ENCODE data around the gene ZNF644.

The ZNF644 gene

GRCh38 chr1:90989302-90989701, 32.5 kb downstream of the ZNF644 start:
- no peak overlapping the region for H3K4me3 ChIP-seq (ENCODE audit: low read depth, low read length)

GRCh38 chr1:90987841-90988240, 34.0 kb downstream of the ZNF644 start:
- H3K4me3 ChIP-seq (ENCODE audit: low read depth, low read length): no peak overlapping the region

DNA sequence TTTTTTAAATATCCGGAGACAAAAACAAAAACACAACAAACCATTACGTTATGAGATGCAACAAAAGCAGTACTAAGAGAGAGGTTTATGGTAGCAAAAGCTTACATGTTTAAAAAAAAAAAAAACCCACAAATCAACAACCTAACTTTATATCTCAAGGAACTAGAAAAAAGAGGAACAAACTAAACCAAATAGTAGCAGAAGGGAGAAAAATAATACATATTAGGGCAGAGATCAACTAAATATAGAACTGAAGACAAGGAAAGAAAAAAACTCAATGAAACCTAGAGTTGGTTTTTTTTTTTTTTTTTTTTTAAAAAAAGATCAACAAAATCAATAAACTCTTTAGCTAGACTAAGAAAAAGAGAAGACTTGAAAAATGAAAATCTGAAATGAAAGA, 34.9 kb downstream of the ZNF644 start:
- no peak overlapping the region for H3K4me3 ChIP-seq (ENCODE audit: low read depth, low read length)

DNA sequence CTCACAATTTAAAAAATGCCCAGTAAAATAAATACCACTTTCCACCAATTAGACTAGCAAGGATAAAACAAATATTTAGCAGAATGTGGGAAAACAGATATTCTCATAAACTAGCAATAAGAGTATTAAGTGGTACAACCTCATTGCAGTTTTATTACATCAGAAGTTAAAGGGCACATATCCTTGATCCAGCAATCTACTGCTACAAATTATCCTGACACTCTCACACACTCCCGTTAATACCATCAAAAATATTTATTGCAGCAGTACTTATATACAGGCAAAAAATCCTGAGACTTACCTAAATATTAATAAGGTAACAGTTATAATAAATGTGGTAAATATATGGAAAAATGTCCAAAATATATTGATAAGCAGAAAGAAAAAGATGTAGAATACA, 44.3 kb downstream of the ZNF644 start:
- no peak overlapping the region for H3K4me3 ChIP-seq (ENCODE audit: low read depth, low read length)

GRCh38 chr1:90973897-90974798, 47.7 kb downstream of the ZNF644 start:
- no peak overlapping the region for H3K4me3 ChIP-seq (ENCODE audit: low read depth, low read length)

GRCh38 chr1:90970208-90970607, 51.6 kb downstream of the ZNF644 start:
- no peak overlapping the region for H3K4me3 ChIP-seq (ENCODE audit: low read depth, low read length)

- H3K4me3 ChIP-seq (ENCODE audit: low read depth, low read length): no peak overlapping the region
Observed at GRCh38 chr1:90969241-90969640, 52.6 kb downstream of the ZNF644 start.

DNA sequence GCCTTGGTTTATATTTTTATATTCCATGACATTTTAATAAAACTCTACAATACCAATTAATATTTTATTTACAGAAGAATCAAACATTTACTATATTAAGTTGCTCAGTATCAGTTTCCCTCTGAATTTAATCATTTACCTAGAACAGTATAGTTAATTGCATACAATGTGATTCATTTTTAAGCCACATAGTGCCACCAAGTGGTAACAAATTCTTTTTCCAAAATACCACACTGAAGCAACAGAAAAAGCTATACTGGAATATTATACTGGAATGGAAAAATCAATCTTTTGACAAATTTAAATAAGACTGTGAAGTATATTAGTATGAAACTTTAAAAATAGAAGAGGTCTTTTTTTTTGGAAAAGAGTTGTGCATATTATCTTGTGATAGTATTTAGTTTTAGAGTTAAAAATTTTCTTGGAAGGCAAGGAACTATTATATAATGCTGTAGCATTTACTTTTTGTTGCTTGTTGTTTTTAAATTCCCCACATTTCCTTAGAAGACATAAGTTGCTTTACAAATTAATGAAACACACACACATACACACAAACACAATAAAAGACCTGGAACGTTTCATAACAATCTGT, 57.3 kb downstream of the ZNF644 start:
- no peak overlapping the region for H3K4me3 ChIP-seq (ENCODE audit: low read depth, low read length)

DNA sequence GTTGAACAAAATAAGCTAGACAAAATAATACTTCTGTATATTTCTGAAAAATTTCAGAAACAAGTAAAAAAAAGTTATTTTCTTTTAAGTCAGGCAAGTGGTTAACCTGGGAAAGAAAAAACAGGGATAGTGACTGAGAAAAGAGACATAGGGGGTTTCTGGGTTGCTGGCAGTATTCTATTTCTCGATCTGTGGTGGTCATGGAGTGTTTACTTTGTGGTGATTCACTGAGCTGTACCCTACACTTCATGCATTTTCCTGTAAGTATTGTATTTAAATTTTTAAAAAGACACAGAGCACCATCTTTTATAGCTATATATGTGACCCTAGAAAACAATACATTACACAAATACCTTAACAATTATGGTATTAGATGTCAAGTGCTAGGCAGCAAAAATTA, 58.2 kb downstream of the ZNF644 start:
- H3K4me3 ChIP-seq (ENCODE audit: low read depth, low read length): no peak overlapping the region

- H3K4me3 ChIP-seq (ENCODE audit: low read depth, low read length): no peak overlapping the region
Observed at GRCh38 chr1:90963236-90963635, 58.6 kb downstream of the ZNF644 start.

- no peak overlapping the region for H3K4me3 ChIP-seq (ENCODE audit: low read depth, low read length)
Observed at GRCh38 chr1:90959352-90960206, 62.3 kb downstream of the ZNF644 start.

DNA sequence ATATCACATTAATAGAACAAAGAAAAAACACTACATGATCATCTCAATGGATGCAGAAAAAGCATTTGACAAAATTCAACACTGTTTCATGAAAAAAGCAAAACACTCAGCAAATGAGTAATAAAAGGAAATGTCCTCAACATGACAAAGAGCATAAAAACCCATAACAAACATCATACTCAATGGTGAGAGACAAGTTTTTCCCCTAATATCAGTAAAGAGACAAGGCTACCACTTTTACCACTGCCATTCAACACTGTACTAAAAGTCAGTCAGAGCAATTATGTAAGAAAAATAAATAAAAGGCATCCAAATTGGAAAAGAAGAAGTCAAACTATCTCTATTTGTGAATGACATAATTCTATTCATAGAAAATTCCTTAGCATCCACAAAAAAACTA, 64.3 kb downstream of the ZNF644 start:
- no peak overlapping the region for H3K4me3 ChIP-seq (ENCODE audit: low read depth, low read length)

DNA sequence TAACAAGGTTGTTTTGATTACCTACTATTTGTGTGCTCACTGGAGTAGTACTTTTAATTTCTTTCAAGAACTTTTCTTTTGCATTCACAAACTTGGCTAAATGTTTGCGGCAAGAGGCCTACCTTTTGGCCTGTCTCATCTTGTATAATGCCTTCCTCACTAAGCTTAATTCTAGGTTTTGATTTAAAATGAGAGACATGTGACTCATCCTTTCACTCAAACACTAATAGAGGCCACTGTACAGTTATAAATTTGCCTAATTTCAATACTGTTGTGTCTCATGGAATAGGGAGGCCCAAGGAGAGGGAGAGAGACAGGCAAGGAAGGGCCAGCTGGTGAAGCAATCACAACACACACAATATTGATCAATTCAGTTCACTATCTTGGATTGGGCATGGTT, 66.1 kb downstream of the ZNF644 start:
- H3K4me3 ChIP-seq (ENCODE audit: low read depth, low read length): no peak overlapping the region

- no peak overlapping the region for H3K4me3 ChIP-seq (ENCODE audit: low read depth, low read length)
Observed at GRCh38 chr1:90952906-90953305, 68.9 kb downstream of the ZNF644 start.

GRCh38 chr1:90951009-90951408, 70.8 kb downstream of the ZNF644 start:
- no peak overlapping the region for H3K4me3 ChIP-seq (ENCODE audit: low read depth, low read length)

GRCh38 chr1:90948301-90948700, 73.5 kb downstream of the ZNF644 start:
- H3K4me3 ChIP-seq (ENCODE audit: low read depth, low read length): no peak overlapping the region

DNA sequence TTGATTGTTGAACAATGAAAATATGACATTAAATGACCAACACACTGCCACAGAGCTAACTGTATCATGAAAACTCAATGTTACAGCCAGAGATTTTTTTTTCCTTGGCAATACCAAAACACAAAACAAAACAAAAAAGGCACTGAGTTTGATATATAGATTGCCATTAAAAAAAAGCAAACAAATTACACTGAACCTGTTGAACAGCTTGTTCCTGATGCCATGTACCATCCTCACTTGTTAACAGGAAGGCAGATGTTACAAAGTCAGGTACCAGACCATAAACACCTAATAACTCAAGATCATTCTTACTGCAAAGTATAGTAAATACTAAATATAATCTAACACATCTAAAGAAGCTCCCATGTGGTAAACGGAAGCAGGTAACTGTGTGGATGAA, 75.2 kb downstream of the ZNF644 start:
- H3K4me3 ChIP-seq (ENCODE audit: low read depth, low read length): no peak overlapping the region

DNA sequence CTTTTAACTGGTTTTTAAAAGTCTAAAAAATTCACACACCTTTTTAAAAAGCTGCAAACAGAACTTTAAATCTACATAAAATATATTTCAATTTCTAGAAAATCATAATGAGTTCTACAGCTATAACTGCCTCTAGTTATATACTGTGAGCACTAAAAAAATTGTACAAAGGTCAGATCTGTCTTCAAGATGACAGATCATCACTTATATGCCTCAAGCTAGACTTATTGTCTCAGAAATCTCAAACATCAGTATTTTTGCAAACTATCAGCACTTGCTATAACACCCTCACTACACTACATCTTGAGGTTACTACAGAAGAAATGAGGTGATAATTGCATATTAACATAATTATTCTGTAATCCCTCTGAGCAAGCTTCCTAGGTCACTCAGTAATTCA, 76.5 kb downstream of the ZNF644 start:
- H3K4me3 ChIP-seq (ENCODE audit: low read depth, low read length): no peak overlapping the region

- no peak overlapping the region for H3K4me3 ChIP-seq (ENCODE audit: low read depth, low read length)
Observed at GRCh38 chr1:90943966-90944365, 77.9 kb downstream of the ZNF644 start.

- no peak overlapping the region for H3K4me3 ChIP-seq (ENCODE audit: low read depth, low read length)
Observed at GRCh38 chr1:90940746-90941145, 81.1 kb downstream of the ZNF644 start.

GRCh38 chr1:90936731-90937130, 85.1 kb downstream of the ZNF644 start:
- no peak overlapping the region for H3K4me3 ChIP-seq (ENCODE audit: low read depth, low read length)

GRCh38 chr1:90936061-90936460, 85.8 kb downstream of the ZNF644 start:
- no peak overlapping the region for H3K4me3 ChIP-seq (ENCODE audit: low read depth, low read length)
